Stimulated activated CD8-positive, alpha-beta memory T cell treated with anti-CD3 and anti-CD28 coated beads, Interleukin-7, amount 100 ng/mL, for 24 hours (primary cell): Measurements from ENCODE around the gene KLHL22.
"Not testable (repeated sequence)": the region's sequence is repeated elsewhere in the genome, so short reads cannot be mapped to it uniquely, and the experiment has no call there.

ENCODE experiments used
- DNase-seq: peaks from one replicate; pipeline ENCODE4 v3.0.0-alpha.2; 2020; ENCODE audit warnings: low read depth

Gene KLHL22

DNA sequence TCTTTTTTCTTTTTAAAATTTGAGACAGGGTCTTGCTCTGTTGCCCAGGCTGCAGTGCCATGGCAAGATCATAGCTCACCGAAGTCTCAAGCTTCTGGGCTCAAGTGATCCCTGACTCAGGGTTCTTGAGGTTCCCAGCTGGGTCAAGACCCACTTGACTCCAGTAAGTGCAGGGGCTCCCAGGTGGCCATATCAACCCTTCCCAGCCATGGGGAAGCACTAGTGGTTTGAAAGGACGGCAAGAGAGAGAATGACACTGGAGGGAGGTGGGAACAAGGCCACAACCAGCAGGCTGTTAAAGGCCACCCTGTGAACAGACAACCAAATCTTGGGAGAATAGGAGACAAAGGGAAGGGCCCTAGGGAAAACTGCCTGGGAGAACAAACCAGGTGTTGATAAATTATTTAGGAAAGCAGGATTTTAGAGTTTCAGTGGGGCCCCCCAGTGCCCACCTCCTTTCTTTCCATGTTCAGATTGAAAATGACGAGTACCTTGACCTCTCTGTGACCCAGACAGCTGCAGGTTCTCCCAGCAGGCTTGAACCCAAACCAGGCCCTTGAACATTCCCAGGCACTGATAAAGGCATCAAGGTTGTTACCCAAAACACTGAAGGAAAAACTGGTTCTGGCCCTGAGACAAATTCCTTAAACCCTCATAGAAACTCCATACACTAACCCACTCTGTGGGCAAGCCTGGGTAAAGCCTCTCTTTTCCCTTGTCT lies 28.8 kb downstream of the KLHL22 start:
- DNase-seq, result no peak

DNA sequence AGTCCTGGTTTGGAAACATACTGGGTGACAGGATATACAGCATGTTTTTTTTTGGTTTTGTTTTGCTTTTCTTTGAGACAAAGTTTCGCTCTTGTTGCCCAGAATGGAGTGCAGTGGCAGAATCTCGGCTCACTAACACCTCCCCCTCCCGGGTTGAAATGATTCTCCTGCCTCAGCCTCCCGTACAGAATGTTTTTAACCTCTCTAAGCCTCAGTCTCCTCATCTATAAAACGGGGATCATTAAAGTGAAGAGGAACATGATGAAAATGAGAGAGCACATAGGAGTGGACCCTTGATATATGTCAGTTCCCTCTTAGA lies 29.9 kb downstream of the KLHL22 start:
- no peak for DNase-seq

DNA sequence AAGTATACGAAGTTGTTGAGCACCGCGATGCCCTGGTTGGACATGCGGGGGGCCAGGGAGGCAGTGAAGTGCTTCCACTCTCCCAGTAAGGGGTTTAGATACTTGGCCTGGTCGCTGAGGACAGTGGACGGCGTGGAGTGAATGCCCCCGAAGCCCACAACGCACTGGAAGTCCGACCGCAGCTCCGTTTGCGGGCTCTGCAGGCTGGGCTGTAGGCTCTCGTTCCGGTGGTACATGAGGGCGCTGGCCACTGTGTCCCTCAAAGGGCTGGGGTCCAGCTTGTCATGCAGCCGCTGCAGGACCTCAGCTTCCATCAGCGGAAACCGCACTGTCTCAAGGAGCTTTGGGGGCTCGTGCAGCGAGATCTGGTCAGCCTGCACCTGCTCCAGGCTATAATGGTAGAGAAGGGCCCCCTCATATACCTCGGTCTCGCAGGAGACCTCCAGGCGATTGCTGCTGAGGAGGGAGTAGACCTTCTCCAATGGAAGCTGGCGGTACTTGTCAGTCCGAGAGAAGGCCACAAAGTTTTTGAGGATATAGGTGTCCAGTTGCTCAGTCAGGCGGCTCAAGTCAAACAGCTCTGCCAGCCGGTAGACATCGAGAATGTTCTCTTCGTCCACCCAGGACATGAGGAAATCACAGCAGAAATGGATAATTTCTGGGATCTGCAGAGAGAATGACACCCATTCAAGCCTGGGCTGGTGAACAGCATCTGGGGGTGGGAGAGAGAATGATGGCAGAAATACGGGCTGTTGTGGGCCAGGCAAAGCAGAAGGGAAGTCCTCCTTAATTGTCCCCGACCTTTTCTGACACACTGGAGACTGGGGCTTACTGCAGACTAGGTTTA lies 30.5 kb downstream of the KLHL22 start:
- DNase-seq, result no peak

DNA sequence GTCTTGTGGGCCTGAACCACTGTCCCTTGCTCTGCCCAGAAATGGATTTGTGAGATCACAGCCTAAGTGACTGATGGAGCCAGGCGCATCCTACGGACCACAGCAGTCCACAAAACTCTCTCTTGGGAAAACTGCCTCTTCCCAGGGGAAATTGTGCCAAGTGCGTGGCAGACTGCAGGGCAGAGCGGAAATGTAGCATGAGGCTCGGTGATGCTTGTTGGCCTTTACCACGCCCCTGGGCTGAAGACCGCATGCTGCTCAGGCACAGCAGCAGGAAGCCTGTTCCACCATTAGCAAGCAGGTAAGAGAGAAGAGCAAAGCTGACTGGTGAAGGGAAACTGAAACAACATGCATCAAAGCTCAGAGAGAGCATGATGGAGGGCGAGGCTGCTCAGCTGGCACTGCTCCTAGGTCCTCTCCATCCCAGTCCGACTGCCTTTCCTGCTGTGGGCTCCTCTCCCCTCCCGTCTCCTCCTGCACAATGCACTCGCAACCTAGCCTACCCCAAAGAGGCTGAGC lies 31.4 kb downstream of the KLHL22 start:
- peak; percentile 14 for DNase-seq

DNA sequence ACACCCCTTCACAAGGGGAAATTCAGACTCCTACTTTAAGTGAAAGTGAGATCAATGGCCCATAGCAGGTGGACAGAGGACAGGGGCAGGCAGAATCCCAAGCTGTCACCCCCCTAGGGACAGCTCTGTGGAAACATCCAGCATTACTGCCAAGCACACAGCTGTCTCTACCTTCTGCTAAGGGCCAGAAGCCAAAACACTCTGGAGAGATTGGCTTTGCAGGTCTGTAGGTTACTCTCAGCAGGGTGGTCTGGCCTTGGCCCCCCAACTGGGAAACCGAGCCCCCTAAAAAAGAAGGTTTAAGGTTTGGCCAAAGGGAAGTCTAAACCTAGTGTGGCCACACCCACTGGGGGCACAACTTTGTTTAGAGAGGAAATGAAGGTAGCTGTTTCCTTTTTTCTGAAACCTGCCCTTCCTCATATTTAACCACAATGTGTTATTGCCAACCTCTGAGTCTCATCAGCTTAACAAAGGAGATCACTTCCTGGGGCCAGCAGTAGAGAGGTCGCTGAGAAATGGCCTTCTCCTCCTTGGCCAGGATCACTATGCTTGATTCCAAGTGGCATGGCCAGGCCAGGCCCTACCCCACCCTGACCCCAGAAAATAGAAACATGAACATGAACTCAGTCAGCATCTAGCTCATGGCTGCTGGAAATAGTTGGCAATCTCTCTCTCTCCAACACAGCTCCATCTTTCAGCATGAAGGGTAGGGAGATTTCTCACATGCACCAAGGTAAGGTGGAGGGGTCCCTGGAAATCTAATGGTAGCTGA lies 32.1 kb downstream of the KLHL22 start:
- DNase-seq, result no peak

DNA sequence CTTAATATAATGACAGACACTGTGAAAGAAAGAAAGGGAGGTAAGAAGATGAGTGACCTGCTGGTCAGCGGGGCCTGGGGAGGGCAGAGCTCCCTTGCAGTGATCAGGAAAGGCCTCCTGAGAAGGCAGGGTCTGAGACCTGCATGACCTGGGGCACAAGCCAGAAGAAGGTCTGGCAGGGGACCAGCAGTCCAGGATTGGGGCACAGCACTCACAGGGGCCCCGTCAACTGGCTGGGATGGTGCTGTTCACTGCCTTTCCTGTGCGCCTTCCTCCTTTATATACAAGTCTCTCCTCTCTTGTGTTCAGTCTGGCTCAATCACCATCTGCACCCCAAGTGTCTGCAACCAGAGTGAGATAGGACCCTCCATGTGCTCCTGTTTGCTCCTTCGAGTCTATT lies 35.7 kb downstream of the KLHL22 start:
- no peak for DNase-seq

DNA sequence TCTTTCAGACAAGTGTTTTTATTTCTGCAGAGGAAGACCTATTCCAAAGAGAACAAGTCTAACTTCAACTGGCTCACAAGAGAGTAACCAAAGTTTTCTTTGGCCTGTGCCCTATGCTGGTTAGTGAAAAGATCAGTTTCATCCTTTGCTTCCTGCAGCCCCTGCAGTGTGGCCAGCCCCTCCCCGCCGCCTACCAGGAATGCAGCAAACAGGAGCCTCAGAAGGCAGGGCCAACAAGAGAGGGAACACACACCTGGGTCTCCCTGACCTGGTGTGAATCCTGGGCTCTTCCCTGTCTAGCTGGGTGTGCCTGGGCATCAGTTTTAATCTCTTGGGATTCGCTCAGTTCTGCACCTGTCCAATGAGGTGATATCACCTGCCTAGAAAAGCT lies 36.4 kb downstream of the KLHL22 start:
- no peak for DNase-seq

DNA sequence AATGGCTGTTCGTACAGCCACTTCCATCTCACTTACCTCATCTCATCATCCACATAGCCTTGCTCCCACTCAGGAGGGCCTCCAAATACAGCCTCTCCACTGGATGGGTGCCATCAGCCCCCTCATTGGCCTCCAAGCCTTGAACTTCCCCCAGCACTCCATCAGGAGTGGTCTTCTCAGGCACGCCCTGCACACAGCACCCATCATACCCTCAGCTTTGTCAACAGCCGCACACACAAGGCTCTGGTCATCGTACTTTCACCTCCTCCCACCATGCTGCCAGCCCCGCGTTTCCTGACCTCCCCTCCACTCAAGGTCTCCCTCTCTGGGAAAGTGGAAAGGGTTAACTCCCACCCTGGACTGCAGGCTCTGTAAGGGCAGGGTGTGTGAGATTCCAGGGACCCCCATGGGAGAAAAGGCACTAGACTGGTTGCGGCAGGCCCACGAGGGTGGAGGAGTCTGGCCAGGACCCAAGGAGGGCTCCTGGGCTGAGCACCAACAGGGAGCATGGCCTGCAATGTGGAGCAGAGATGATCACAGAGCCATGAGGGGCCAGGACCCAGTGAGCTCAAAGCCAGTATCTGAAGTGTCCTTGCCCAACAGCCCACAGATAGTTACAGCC lies 37.0 kb downstream of the KLHL22 start:
- no peak for DNase-seq

DNA sequence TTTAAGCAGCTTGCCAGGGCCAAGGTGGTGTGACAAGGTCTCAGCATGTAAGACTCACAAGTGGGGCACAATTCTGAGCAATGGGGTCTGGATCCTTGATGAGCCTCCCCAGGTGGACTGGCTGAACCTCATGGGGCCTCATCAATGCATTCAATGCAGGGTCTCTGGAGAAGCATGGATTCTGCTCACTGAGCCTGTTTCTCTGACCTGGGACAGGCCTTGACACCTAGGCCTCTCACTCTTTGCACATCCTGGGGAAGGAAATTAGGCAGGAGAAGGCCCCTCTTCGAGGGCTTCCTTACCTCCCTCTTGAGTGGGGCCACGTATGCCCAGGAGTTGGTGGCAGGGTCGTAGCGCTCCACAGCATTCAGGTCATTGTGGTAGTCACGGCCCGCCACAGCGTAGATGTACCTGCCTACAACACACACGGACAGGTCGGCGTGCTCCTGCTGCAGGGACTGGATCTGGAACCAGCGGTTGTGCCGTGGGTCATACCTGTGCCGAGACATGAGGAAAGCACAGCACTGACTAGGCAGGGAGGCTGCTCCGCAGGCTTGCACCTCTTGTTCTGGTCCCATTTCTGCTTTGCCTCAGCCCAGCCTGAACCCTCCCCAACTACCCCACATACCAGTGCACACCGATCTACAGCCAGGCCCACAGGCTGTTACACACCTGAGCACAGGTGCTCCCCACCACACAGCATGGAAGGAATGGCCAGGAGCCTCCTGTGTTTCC lies 37.9 kb downstream of the KLHL22 start:
- DNase-seq, result no peak

DNA sequence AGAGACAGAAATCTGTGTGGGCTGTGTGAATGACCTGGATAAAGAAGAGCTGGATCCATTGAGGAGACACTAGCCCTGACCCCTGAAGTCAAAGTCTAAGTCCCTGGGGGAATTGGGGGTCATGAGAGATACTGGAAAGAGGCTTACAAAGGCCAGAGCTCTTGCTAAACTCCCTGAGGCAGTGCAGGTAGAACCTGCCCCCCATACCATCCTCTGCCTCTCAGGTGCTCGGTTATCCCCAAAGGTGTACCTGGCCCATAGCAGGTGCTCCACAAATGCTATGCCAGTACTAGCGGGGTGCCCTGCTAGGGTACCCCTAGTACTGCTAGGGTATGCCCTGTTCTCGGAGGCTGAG lies 38.9 kb downstream of the KLHL22 start:
- no peak for DNase-seq

DNA sequence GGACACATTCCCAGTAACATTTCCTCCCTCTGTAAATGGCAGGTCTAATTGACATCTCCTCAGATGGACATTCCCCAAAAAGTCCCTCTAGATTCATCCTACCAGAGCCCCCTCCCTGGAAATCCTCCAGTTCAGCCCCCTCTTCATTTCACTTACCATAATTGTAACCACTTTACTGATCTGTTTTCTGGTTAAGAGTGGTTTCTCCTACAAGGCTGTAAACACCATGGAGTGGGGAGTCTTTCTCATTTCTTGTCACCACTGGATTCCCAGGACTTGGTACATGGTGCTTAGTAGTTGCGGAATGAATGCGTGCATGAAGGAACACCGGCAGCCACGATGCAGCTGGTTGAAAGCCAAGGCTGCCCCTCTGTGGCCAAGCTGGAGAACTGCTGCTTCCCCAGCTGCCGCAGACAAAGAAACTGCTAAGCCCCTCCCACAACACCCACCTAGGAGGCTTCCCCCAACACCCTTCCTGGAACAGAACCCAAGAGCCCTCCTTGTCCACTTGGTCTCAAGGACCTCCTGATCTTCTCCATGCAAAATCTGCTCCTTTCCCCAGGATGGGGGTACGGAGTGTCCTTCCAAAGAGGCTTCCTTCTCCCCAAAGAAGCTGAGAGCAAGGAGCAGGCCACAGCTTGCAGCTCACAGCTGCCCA lies 39.4 kb downstream of the KLHL22 start:
- DNase-seq, result peak; percentile 37

DNA sequence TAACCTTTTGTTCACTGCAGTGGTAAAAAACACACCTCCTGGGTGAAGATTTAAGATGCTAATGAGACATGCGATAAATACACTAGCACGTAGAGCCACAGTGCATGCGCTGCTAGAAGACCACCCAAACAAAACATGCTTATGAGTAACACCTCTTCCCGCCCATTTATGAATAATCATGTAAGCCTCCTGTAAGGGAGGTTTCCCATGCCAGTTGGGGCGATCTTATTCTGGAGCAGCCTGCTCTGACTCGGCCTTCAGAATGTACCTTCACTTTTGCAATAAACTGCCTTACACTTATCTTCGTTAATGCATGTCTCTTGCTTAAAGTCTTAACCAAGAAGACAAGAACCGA lies 39.9 kb downstream of the KLHL22 start:
- no peak for DNase-seq

DNA sequence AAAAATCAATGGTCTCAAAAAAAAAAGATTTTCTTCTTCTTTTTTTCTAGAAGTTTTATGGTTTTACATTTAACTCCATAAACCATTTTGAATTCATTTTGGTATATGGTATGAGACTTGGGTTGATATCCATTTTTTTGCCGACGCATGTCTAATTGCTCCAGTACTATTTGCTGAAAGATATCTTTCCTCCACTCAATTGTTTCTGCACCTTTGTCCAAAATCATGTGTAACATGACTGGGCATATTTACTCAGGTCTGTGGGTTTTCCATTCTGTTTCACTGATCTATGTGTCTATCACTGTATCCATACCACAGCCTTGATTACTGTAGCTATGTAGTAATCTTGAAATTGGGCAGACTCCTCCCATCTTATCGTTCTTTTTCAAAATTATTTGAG lies 42.4 kb downstream of the KLHL22 start:
- no peak for DNase-seq

DNA sequence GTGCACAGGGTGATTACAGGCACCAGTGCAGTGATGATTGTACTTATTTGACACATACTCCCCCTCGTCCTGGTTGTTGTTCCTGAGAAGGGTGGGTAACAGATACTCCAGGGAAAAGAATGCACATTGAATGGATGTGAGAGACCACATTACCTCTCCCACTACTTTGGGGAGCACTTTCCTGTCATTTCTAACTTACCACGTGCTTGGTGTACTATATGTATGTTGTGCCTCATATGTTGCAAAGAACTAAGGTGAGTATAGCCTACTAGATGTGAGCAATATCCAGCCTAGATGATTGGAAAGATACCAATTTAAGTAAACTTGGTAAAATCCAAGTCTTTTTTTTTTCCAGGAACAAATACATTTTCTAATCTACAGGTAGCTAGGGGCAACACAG lies 43.7 kb downstream of the KLHL22 start:
- DNase-seq, result no peak

DNA sequence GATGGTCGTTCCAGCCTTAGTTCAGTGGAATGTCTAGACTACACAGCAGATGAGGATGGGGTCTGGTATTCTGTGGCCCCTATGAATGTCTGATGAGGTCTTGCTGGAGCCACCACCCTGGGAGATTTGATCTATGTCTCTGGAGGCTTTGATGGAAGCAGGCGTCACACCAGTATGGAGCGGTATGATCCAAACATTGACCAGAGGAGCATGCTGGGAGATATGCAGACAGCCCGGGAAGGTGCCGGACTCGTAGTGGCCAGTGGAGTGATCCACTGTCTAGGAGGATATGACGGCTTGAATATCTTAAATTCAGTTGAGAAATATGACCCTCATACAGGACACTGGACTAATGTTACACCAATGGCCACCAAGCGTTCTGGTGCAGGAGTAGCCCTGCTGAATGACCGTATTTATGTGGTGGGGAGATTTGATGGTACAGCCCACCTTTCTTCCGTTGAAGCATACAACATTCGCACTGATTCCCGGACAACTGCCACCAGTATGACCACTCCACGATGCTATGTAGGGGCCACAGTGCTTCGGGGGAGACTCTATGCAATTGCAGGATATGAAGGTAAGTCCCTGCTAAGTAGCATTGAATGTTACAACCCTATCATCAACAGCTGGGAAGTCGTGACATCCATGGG lies 44.3 kb downstream of the KLHL22 start:
- not testable (repeated sequence) for DNase-seq

DNA sequence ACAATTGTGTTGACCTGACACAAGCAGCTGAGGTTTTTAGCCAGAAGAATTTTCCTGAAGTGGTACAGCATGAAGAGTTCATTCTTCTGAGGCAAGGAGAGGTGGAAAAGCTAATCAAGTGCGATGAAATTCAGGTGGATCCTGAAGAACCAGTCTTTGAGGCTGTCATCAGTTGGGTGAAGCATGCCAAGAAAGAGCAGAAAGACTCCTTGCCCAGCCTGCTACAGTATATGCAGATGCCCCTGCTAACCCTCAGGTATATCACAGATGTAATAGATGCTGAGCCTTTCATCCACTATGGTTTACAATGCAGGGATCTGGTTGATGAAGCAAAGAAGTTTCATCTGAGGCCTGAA lies 45.1 kb downstream of the KLHL22 start:
- DNase-seq, result no peak

DNA sequence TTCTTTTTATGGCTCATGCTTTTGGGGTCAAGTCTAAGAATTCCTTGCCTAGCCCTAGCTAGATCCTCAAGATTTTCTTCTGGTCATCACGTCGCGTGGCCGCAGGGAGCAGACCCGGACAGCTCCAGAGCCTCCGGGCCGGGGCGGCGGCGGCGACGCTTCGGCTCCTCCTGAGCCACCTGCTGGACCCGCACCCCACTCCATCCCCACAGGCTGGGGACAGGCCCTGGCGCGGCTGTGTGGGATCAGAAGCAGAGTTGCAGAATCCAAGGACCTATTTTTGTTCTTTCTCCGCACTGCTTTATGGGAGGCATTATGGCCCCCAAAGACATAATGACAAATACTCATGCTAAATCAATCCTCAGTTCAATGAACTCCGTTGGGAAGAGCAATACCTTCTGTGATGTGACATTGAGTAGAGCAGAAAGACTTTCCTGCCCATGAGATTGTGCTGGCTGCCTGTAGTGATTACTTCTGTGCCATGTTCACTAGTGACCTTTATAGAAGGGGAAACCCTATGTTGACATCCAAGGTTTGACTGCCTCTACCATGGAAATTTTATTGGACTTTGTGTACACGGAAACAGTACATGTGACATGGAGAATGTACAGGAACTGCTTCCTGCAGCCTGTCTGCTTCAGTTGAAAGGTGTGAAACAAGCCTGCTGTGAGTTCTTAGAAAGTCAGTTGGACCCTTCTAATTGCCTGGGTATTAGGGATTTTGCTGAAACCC lies 45.6 kb downstream of the KLHL22 start:
- DNase-seq, result no peak

DNA sequence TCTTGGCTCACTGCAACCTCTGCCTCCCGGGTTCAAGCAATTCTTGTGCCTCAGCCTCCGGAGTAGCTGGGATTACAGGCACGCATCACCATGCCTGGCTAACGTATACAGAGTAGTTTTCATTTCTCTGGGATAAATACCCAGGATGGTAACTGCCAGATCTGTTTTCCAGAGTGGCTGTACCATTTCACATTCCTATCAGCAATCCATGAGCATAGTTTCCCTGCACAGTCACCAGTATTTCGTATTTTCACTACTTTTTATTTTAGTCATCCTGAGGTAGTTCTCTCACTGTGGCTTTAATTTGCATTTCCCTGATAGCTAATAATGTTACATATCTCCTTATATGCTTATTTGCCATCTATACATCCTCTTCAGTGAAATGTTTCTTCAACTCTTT lies 47.0 kb downstream of the KLHL22 start:
- DNase-seq, result no peak

DNA sequence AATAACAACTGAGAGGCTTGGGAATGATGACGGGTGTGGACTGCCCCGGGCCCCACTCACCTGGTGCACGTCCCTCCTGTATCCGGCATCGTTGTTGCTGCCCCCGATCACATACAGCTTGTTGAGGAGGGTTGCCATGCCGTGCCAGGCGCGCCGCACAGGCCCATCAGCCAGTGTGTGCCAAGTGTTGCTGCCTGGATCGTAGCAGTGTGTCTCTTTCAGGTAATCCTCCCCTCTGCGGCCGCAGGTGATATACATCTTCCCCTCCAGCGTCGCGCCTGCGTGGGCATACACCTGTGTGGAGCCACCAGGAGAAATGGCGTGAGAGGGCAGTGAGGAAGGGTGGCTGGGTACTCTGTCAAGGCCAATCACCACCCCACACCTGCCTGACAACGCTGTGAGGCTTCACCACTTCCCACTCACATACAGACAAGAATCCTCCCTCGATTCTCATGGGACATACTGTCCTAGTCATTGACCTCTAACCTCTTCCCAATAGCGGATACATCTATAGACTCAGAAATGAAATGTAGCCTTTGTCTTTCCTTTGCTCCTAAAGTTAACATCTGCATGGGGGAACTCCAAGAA lies 49.1 kb downstream of the KLHL22 start:
- no peak for DNase-seq

DNA sequence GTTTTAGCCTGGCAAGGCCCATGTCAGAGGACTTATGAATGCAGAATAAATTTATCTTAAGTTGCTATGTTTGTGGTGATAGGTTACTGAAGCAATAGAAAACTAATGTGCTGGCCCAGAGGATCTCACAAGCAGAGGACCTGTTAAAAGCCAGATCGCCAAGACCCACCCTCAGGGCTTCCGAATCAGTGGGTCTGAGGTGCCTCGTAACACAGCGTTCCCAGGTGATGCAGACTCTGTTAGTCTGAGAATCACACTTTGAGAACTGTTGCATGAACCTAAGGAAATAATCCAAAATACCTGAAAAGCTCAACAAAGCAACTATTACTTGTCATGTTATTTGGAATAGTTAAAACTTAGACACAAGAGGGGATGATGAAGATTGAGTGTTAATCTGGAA lies 51.3 kb downstream of the KLHL22 start:
- no peak for DNase-seq
